Measurements from ENCODE around the gene PTPRR. TPM values are rescaled to one million over a fixed set of nuclear protein-coding genes. Genes with fewer than 3 reads are reported as not detected.

Gene PTPRR
- total and polyA plus RNA-seq, 10 of the 15 experiments (the other 5 are each of a cell fraction or from before 2014, with no cell fraction given), result 0.14 to 3.1 (median 0.42) TPM

GRCh38 chr12:70918321-70918720, 2.2 kb downstream of the PTPRR start:
- ATAC-seq (no peak), DNase-seq (ENCODE audit: low read depth, low spot score) (no peak), FAIRE-seq (no peak)
- intact Hi-C loops (cut with micrococcal nuclease; ENCODE audit: unreplicated experiment), result no loop called here
- 0% methylated on average over 1 of the region's 1 CpG for WGBS (ENCODE audit: insufficient coverage, insufficient replicate concordance, low lambda C conversion rate, missing lambda C conversion rate)
- BruUV-seq (replicated peaks), result no TSS peak
- no peaks in the 10 kb centered on the region for H3K79me2 ChIP-seq (ENCODE audit: control insufficient read depth, insufficient read depth, low read length)
- in situ Hi-C loops (cut with MboI), result no loop called here
- TF ChIP-seq, protein P1, sequence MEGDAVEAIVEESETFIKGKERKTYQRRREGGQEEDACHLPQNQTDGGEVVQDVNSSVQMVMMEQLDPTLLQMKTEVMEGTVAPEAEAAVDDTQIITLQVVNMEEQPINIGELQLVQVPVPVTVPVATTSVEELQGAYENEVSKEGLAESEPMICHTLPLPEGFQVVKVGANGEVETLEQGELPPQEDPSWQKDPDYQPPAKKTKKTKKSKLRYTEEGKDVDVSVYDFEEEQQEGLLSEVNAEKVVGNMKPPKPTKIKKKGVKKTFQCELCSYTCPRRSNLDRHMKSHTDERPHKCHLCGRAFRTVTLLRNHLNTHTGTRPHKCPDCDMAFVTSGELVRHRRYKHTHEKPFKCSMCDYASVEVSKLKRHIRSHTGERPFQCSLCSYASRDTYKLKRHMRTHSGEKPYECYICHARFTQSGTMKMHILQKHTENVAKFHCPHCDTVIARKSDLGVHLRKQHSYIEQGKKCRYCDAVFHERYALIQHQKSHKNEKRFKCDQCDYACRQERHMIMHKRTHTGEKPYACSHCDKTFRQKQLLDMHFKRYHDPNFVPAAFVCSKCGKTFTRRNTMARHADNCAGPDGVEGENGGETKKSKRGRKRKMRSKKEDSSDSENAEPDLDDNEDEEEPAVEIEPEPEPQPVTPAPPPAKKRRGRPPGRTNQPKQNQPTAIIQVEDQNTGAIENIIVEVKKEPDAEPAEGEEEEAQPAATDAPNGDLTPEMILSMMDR (IDR thresholded peaks at IDR 0.05 in 2 of 3, conservative IDR thresholded peaks at IDR 0.05 in 1 of 3; ENCODE audit: control insufficient read depth in 2 of 3, extremely low read depth in 1 of 3, insufficient read depth in 1 of 3, low read depth in 3 of 3, low read length in 3 of 3), result no peak
- TF ChIP-seq TCF12 (IDR thresholded peaks at IDR 0.05; ENCODE audit: low read depth, low read length), result no peak
- TF ChIP-seq PBX3 (IDR thresholded peaks at IDR 0.05; ENCODE audit: insufficient replicate concordance, low read depth, low read length), result no peak
- no peak for TF ChIP-seq EED (IDR thresholded peaks at IDR 0.05; ENCODE audit: low read depth)
- TF ChIP-seq, protein P2, sequence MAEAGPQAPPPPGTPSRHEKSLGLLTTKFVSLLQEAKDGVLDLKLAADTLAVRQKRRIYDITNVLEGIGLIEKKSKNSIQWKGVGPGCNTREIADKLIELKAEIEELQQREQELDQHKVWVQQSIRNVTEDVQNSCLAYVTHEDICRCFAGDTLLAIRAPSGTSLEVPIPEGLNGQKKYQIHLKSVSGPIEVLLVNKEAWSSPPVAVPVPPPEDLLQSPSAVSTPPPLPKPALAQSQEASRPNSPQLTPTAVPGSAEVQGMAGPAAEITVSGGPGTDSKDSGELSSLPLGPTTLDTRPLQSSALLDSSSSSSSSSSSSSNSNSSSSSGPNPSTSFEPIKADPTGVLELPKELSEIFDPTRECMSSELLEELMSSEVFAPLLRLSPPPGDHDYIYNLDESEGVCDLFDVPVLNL (IDR thresholded peaks at IDR 0.05; ENCODE audit: low read depth, low read length), result no peak
- no peak for TF ChIP-seq CHD2 (IDR thresholded peaks at IDR 0.05; ENCODE audit: borderline replicate concordance, low read depth, low read length)
- TF ChIP-seq WRNIP1 (IDR thresholded peaks at IDR 0.05; ENCODE audit: borderline replicate concordance, low read depth, low read length), result no peak
- no peak for TF ChIP-seq PML (IDR thresholded peaks at IDR 0.05; ENCODE audit: low read length)
- TF ChIP-seq SIN3A (IDR thresholded peaks at IDR 0.05; ENCODE audit: low read depth, low read length), result no peak
- TF ChIP-seq POU2F2 (IDR thresholded peaks at IDR 0.05; ENCODE audit: borderline replicate concordance, low read depth, low read length), result no peak
- TF ChIP-seq ZZZ3 (IDR thresholded peaks at IDR 0.05; ENCODE audit: control insufficient read depth, insufficient read length, low read depth), result no peak
- no peak for TF ChIP-seq CREB1 (IDR thresholded peaks at IDR 0.05; ENCODE audit: low read depth)
- TF ChIP-seq SPI1 (IDR thresholded peaks at IDR 0.05; ENCODE audit: borderline replicate concordance, insufficient read depth, low read depth, low read length), result no peak
- TF ChIP-seq MTA3 (IDR thresholded peaks at IDR 0.05; ENCODE audit: borderline replicate concordance, low read length), result no peak
- TF ChIP-seq TCF3 (IDR thresholded peaks at IDR 0.05; ENCODE audit: borderline replicate concordance, insufficient read depth, low read depth, low read length), result no peak
- TF ChIP-seq GABPA (IDR thresholded peaks at IDR 0.05; ENCODE audit: low read depth), result no peak
- TF ChIP-seq CHD1 (IDR thresholded peaks at IDR 0.05; ENCODE audit: low read depth, low read length), result no peak
- TF ChIP-seq RUNX3 (IDR thresholded peaks at IDR 0.05; ENCODE audit: low read length), result no peak
- TF ChIP-seq IRF4 (IDR thresholded peaks at IDR 0.05; ENCODE audit: low read depth, low read length), result no peak
- TF ChIP-seq, protein P3, sequence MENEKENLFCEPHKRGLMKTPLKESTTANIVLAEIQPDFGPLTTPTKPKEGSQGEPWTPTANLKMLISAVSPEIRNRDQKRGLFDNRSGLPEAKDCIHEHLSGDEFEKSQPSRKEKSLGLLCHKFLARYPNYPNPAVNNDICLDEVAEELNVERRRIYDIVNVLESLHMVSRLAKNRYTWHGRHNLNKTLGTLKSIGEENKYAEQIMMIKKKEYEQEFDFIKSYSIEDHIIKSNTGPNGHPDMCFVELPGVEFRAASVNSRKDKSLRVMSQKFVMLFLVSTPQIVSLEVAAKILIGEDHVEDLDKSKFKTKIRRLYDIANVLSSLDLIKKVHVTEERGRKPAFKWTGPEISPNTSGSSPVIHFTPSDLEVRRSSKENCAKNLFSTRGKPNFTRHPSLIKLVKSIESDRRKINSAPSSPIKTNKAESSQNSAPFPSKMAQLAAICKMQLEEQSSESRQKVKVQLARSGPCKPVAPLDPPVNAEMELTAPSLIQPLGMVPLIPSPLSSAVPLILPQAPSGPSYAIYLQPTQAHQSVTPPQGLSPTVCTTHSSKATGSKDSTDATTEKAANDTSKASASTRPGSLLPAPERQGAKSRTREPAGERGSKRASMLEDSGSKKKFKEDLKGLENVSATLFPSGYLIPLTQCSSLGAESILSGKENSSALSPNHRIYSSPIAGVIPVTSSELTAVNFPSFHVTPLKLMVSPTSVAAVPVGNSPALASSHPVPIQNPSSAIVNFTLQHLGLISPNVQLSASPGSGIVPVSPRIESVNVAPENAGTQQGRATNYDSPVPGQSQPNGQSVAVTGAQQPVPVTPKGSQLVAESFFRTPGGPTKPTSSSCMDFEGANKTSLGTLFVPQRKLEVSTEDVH (IDR thresholded peaks at IDR 0.05; ENCODE audit: low read depth, partially characterized antibody), result no peak
- CTCF ChIA-PET, result no interaction called here
- no peaks in the 10 kb centered on the region for H4K20me1 ChIP-seq (ENCODE audit: control insufficient read depth, insufficient read depth)
- no peak overlapping the region for H2AFZ ChIP-seq (ENCODE audit: control insufficient read depth, low read depth, low read length)
- H3K4me2 ChIP-seq (ENCODE audit: control insufficient read depth, insufficient read depth), result no peak overlapping the region
- SMC1A ChIA-PET (ENCODE audit: uncharacterized antibody, unreplicated experiment), result no interaction called here
- H3K27me3 ChIP-seq (replicated peaks in 1 of 2; ENCODE audit: control insufficient read depth in 2 of 2, insufficient read depth in 2 of 2, low read length in 1 of 2), result no peaks in the 10 kb centered on the region
- no peaks in the 10 kb centered on the region for H3K4me1 ChIP-seq (ENCODE audit: control insufficient read depth, insufficient read depth, low read length)
- RAD21 ChIA-PET (ENCODE audit: unreplicated experiment), result no interaction called here
- no peaks in the 10 kb centered on the region for H3K9me3 ChIP-seq (replicated peaks; ENCODE audit: control insufficient read depth, insufficient read depth, low read length)
- no peak overlapping the region for H3K27ac ChIP-seq (ENCODE audit: control insufficient read depth, insufficient read depth)
- POLR2A ChIA-PET, result no interaction called here
- H3K9ac ChIP-seq (ENCODE audit: control insufficient read depth, insufficient read depth, low read length), result no peak overlapping the region
- H3K36me3 ChIP-seq (ENCODE audit: control insufficient read depth in 2 of 2, insufficient read depth in 2 of 2, low read length in 1 of 2), result no peaks in the 10 kb centered on the region
- no peak overlapping the region for H3K4me3 ChIP-seq
